ENCODE data around the gene PRODH.
"Not testable (repeated sequence)": the region's sequence is repeated elsewhere in the genome, so short reads cannot be mapped to it uniquely, and the experiment has no call there.

The PRODH gene

GRCh38 chr22:18933914-18934313, 2.2 kb downstream of the PRODH start:
- no peak for DNase-seq (ENCODE audit: low read depth)
- no peak overlapping the region for H3K4me3 ChIP-seq (ENCODE audit: low read depth, low read length)
- TF ChIP-seq CTCF (conservative IDR thresholded peaks at IDR 0.05; ENCODE audit: low read depth, low read length), result no peak

- no peak overlapping the region for H3K4me3 ChIP-seq (ENCODE audit: low read depth, low read length)
- no peak for TF ChIP-seq CTCF (conservative IDR thresholded peaks at IDR 0.05; ENCODE audit: low read depth, low read length)
- no peak for DNase-seq (ENCODE audit: low read depth)
These were observed 4.0 kb downstream of the PRODH start for GRCh38 chr22:18931905-18932652.

- no peak overlapping the region for H3K4me3 ChIP-seq (ENCODE audit: low read depth, low read length)
- no peak for DNase-seq (ENCODE audit: low read depth)
- TF ChIP-seq CTCF (conservative IDR thresholded peaks at IDR 0.05; ENCODE audit: low read depth, low read length), result no peak
These were observed 6.6 kb downstream of the PRODH start for GRCh38 chr22:18929459-18929858.

- H3K4me3 ChIP-seq (ENCODE audit: low read depth, low read length), result no peak overlapping the region
- TF ChIP-seq CTCF (conservative IDR thresholded peaks at IDR 0.05; ENCODE audit: low read depth, low read length), result no peak
- DNase-seq (ENCODE audit: low read depth), result no peak
These were observed 8.5 kb downstream of the PRODH start for GRCh38 chr22:18927573-18927972.

GRCh38 chr22:18927020-18927419, 9.1 kb downstream of the PRODH start:
- TF ChIP-seq CTCF (conservative IDR thresholded peaks at IDR 0.05; ENCODE audit: low read depth, low read length), result no peak
- DNase-seq (ENCODE audit: low read depth), result no peak
- H3K4me3 ChIP-seq (ENCODE audit: low read depth, low read length), result no peak overlapping the region

GRCh38 chr22:18925368-18926064, 10.6 kb downstream of the PRODH start:
- no peak for DNase-seq (ENCODE audit: low read depth)
- no peak overlapping the region for H3K4me3 ChIP-seq (ENCODE audit: low read depth, low read length)
- TF ChIP-seq CTCF (conservative IDR thresholded peaks at IDR 0.05; ENCODE audit: low read depth, low read length), result no peak

GRCh38 chr22:18920257-18920902, 15.7 kb downstream of the PRODH start:
- not testable (repeated sequence) for DNase-seq (ENCODE audit: low read depth); H3K4me3 ChIP-seq (ENCODE audit: low read depth, low read length)

- H3K4me3 ChIP-seq (ENCODE audit: low read depth, low read length); DNase-seq (ENCODE audit: low read depth): not testable (repeated sequence)
These were observed 18.3 kb downstream of the PRODH start for GRCh38 chr22:18917818-18918217.

GRCh38 chr22:18915550-18915949, 20.5 kb downstream of the PRODH start:
- not testable (repeated sequence) for H3K4me3 ChIP-seq (ENCODE audit: low read depth, low read length); DNase-seq (ENCODE audit: low read depth)

GRCh38 chr22:18914558-18914957, 21.5 kb downstream of the PRODH start:
- H3K4me3 ChIP-seq (ENCODE audit: low read depth, low read length); DNase-seq (ENCODE audit: low read depth): not testable (repeated sequence)
